H54 (cell line): ENCODE results near the gene ITGB4.

Source experiments
- DNase-seq: peaks from one replicate; pipeline ENCODE4 v3.0.0; 2011; ENCODE audit warnings: low spot score, mixed read lengths; ENCODE audit not compliant: insufficient read length
- FAIRE-seq: peaks from 3 replicates; lab custom pipeline; 2011; peaks lifted over from hg19 to GRCh38; lab: Jason Lieb, UNC
- POLR2A ChIP-seq: IDR thresholded peaks from 2 replicates; pipeline ENCODE4 v1.6.1; 2011; ENCODE audit warnings: low read depth, mild to moderate bottlenecking, low read length

ITGB4 gene

GRCh38 chr17:75692976-75693375 is 28.3 kb upstream of the ITGB4 start:
- DNase-seq (no peak), FAIRE-seq (no peak)
- TF ChIP-seq POLR2A: no peak

- DNase-seq (peak; percentile 75), FAIRE-seq (peak; percentile 78)
- TF ChIP-seq POLR2A: 0 out of 2 replicates have a peak, but pooled peaks have one; percentile 18
These were observed 27.5 kb upstream of the ITGB4 start for GRCh38 chr17:75693500-75694481.

DNA sequence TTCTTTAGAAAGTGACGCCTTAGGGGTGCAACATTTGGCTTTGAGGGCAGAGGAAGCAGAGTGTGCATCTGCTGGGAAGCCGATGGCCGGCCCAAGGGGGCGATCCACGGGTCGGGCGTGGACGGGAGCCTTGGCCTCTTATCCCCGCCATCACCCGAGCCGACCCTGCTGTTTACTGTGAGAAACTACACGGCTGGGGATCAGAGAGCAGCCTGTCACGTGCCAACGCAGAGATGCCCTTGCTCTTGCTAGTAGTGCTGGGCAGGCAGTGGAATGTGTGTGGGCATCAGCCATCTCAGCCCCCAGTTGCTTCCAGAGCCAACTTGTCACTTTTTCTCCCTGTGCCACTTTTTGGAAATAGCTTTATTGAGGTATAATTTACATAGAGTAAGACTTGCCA is 26.7 kb upstream of the ITGB4 start:
- no peak for FAIRE-seq
- no peak for DNase-seq
- TF ChIP-seq POLR2A: no peak

DNA sequence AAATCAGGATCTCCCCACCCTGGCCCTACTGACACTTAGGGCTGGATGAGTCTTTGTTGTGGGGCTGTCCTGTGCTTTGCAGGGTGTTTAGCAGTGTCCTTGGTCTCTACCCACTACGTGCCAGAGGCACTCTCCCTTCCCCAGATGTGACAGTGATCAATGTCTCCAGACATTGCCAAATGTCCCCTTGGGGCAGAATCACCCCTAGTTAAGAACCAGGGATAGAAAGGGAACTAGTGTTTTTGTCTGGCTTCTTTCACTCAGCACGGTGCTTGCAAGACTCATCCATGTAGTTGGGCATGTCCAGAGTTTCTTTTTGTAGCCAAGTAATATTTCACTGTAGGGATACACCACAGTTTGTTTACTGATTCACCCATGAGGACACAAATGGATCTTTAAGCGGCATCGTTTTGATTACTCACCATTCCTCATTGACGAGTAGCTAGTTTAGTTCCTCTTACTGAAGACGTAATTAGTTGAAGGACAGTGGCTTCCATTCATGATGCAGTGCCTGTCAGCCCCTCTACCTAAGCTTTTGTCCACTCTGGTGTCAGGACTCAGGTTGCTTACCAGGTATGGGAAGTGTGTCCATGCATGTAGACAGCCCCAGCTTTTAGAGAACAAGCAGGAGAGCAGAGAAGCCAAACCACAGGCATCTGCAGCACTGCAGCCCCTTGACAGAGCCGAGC is 26.0 kb upstream of the ITGB4 start:
- TF ChIP-seq POLR2A: no peak; the same call in 1 of the 2 replicates
- no peak for FAIRE-seq
- peak; percentile 52 for DNase-seq

DNA sequence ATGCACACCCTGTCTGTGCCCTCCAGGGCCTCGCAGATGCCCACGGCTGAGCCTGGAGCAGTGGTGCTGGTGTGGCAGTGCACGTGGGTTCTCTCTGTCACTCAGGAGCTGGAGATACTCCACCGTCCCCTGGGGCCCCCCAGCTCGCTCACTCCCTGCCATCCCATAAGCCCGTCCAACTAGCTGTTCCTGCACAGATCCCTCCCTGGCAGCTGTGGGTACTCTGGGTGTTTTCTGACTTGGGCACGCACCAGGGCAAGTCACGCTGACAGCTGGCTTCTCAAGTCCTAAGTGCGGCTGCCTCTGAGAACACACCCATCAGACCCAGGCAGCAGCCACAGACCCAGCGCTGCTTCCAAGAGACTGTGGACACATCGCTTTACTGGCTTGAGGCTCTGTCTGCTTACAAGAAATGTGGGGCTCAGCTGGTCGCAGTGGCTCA is 25.4 kb upstream of the ITGB4 start:
- FAIRE-seq: no peak
- TF ChIP-seq POLR2A: no peak

DNA sequence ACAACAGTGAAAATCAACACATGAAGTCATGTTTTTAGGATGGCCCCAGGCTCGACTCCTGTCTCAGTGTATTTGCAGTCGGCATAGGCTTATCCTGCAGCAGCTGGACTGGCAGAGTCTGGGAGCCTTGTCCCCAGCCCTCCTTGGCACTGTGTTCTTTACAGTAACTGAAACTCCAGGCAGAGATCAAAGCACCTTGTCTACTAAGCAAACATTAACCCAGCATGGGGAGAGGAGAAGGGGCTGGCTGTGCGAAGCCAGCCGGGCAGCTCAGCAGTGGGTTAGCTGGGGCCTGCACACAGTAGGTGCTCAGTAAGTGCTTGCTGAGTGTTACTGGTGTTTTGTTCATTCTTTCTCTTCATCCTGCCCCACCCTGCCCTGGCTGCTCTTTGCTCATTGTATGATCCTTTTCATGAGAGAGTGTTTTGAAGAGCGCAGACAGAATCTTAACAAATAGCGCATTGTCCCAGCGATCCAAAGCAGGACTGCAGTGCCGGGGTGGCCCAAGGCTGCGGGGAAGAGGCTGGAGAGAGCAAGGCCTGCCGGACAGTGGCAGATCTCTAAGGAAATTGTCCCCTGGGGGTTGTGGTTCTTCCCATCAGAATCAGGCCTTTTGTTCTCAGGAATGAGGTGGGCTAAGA is 23.5 kb upstream of the ITGB4 start:
- FAIRE-seq: no peak
- no peak for TF ChIP-seq POLR2A
- DNase-seq: no peak

More for the DNA sequence above, 25.4 kb upstream of the ITGB4 start:
- no peak for DNase-seq

GRCh38 chr17:75698659-75699058 is 22.6 kb upstream of the ITGB4 start:
- no peak for DNase-seq
- FAIRE-seq: no peak
- no peak for TF ChIP-seq POLR2A

DNA sequence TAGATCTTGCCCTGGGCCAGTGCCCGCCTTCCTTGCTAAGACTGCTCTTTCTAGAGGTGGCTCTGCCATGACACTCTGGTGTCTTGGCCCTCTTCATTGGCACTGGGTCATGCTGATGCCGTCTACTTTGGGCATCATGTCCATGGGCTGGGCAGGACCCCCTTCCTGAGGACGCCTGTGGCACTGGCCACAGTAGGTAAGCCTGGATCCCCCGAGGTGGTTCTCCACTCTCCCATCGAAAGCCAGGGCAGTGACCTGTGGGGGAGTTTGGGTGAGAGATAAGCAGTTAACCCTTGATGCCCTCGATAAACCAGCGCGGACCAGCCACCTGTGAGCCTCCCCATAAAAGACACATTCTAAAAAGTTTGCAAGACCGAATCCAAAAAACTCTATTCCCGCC is 20.0 kb upstream of the ITGB4 start:
- TF ChIP-seq POLR2A: no peak
- DNase-seq (no peak), FAIRE-seq (no peak)

GRCh38 chr17:75703191-75703590 is 18.1 kb upstream of the ITGB4 start:
- no peak for TF ChIP-seq POLR2A
- no peak for DNase-seq
- FAIRE-seq: no peak

DNA sequence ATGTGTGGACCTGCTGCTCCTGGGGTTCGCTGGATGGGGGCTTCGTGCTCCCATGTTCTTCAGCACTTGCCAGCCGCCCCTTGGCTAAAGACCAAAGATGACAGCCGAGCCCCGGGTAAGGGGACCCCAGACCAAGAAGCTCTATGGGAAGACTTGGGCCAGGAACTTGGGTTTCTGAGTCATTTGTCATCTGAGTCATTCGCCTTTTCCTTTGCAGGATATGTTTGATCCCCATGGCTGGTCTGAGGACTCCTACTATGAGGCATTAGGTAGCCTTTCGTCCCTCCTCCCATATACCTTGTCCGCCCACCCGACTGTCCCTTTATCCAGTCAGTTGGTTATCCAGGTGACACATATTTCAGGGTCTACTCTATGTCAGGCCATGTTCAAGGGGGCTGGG is 17.7 kb upstream of the ITGB4 start:
- FAIRE-seq (no peak), DNase-seq (no peak)
- no peak for TF ChIP-seq POLR2A

- no peak for DNase-seq
- TF ChIP-seq POLR2A: no peak
- no peak for FAIRE-seq
These were observed 16.0 kb upstream of the ITGB4 start for GRCh38 chr17:75704963-75705875.

GRCh38 chr17:75706042-75706728 is 15.1 kb upstream of the ITGB4 start:
- no peak for FAIRE-seq

More at GRCh38 chr17:75706042-75706728, 15.1 kb upstream of the ITGB4 start:
- TF ChIP-seq POLR2A: no peak
- no peak for DNase-seq
